Endothelial cell of umbilical vein (primary cell): ENCODE data around the gene SWAP70. TPM values are rescaled to one million over a fixed set of nuclear protein-coding genes. Genes with fewer than 3 reads are reported as not detected.
A peak's percentile ranks its signal among the peaks of the same experiment; 100 is the strongest.

Experiments
- BruUV-seq: library from RNA; stranded (reverse); fragments of 400-500 nt; replicated peaks from 2 replicates; lab custom pipeline; 2021; lab: Mats Ljungman, UMichigan
- CTCF ChIA-PET: fragments of 300-600, 350-600 bp; sonication (Branson Sonifier 250); formaldehyde crosslinking; loops from one replicate; lab custom pipeline; 2021; ENCODE audit warnings: antibody characterized with exemption, inconsistent platforms; lab: Charles Lee
- POLR2A ChIA-PET: fragments of 300-600, 350-600 bp; sonication (Branson Sonifier 250); formaldehyde crosslinking; loops from one replicate; lab custom pipeline; 2021; ENCODE audit warnings: antibody characterized with exemption, inconsistent platforms; lab: Charles Lee
- DNase-seq: peaks from one replicate; pipeline ENCODE4 v3.0.0-alpha.2; 2011; ENCODE audit warnings: low read depth, low spot score
- FAIRE-seq: peaks from 2 replicates; lab custom pipeline; 2011; peaks lifted over from hg19 to GRCh38; lab: Jason Lieb, UNC
- H2AFZ ChIP-seq: 2 replicates; pipeline ENCODE4 v1.6.0; 2012; ENCODE audit warnings: low read depth, low read length, control low read depth, inconsistent platforms
- H3K27ac ChIP-seq: 2 replicates; pipeline ENCODE4 v1.5.1; 2011; ENCODE audit warnings: low read depth, mild to moderate bottlenecking, control low read depth, low read length, moderate library complexity; ENCODE audit not compliant: insufficient read depth
- H3K27me3 ChIP-seq, 2 experiments: 2 replicates each; pipeline versions ENCODE4 v1.6.0 to v1.6.1; 2011; ENCODE audit warnings: low read length in 2 of 2, mixed read lengths in 1 of 2; ENCODE audit not compliant: control insufficient read depth in 2 of 2, insufficient read depth in 2 of 2
- H3K36me3 ChIP-seq, 2 experiments: 2 replicates in 1 of 2; 3 replicates in 1 of 2; pipeline ENCODE4 v1.5.1; 2011; ENCODE audit warnings: low read length in 2 of 2, mild to moderate bottlenecking in 1 of 2, moderate library complexity in 1 of 2; ENCODE audit not compliant: control insufficient read depth in 2 of 2, insufficient read depth in 2 of 2; ENCODE audit errors: extremely low read depth in 1 of 2
- H3K4me1 ChIP-seq: 3 replicates; pipeline ENCODE4 v1.5.1; 2011; ENCODE audit warnings: mild to moderate bottlenecking, low read length; ENCODE audit not compliant: control insufficient read depth, insufficient read depth; ENCODE audit errors: extremely low read depth
- H3K4me2 ChIP-seq: 2 replicates; pipeline ENCODE4 v1.6.1; 2011; ENCODE audit warnings: low read length, control low read depth, mixed read lengths; ENCODE audit not compliant: insufficient read depth
- H3K4me3 ChIP-seq, 3 experiments: fragments of 200-600 bp in 1 of 3; sonication (generic), shearing (Covaris generic) in 1 of 3; replicated peaks in 1 of 3; 2 replicates each; pipeline ENCODE4 v1.5.1; 2011 to 2016; ENCODE audit warnings: control low read depth in 3 of 3, low read length in 3 of 3, mild to moderate bottlenecking in 2 of 3, inconsistent platforms in 1 of 3, low read depth in 1 of 3, moderate library complexity in 1 of 3; ENCODE audit not compliant: insufficient read depth in 1 of 3
- H3K79me2 ChIP-seq: 2 replicates; pipeline ENCODE4 v1.6.0; 2012; ENCODE audit warnings: low read length, inconsistent platforms; ENCODE audit not compliant: control insufficient read depth, insufficient read depth
- H3K9ac ChIP-seq: replicated peaks from 2 replicates; pipeline ENCODE3; 2011; ENCODE audit warnings: low read length, control low read depth; ENCODE audit not compliant: insufficient read depth; ENCODE audit errors: extremely low read depth
- H3K9me1 ChIP-seq: replicated peaks from 3 replicates; pipeline ENCODE4 v1.6.0; 2011; ENCODE audit warnings: mild to moderate bottlenecking, low read length; ENCODE audit not compliant: control insufficient read depth, insufficient read depth; ENCODE audit errors: extremely low read depth
- H3K9me3 ChIP-seq: replicated peaks from 2 replicates; pipeline ENCODE4 v1.5.1; 2012; ENCODE audit warnings: low read length, inconsistent platforms; ENCODE audit not compliant: control insufficient read depth, insufficient read depth
- H4K20me1 ChIP-seq: replicated peaks from 2 replicates; pipeline ENCODE3; 2011; ENCODE audit warnings: mild to moderate bottlenecking, low read length; ENCODE audit not compliant: control insufficient read depth, insufficient read depth; ENCODE audit errors: extremely low read depth
- EZH2 ChIP-seq: IDR thresholded peaks from 2 replicates; pipeline ENCODE4 v1.6.1; 2012; ENCODE audit warnings: borderline replicate concordance, low read depth, mild to moderate bottlenecking, moderate library complexity, low read length, inconsistent platforms; ENCODE audit not compliant: severe bottlenecking
- FOS ChIP-seq: IDR thresholded peaks from 2 replicates; pipeline ENCODE4 v1.6.1; 2011; ENCODE audit warnings: mild to moderate bottlenecking, low read length, moderate library complexity, borderline replicate concordance; ENCODE audit not compliant: insufficient read depth
- GATA2 ChIP-seq: IDR thresholded peaks from 2 replicates; pipeline ENCODE4 v1.7.0; 2011; ENCODE audit warnings: low read depth, mild to moderate bottlenecking, moderate library complexity, mixed read lengths, low read length; ENCODE audit not compliant: insufficient read length, insufficient read depth
- JUN ChIP-seq: IDR thresholded peaks from 2 replicates; pipeline ENCODE4 v1.6.1; 2011; ENCODE audit warnings: borderline replicate concordance, low read depth; ENCODE audit not compliant: insufficient read length, insufficient read depth
- MAX ChIP-seq: IDR thresholded peaks from 2 replicates; pipeline ENCODE4 v1.6.1; 2011; ENCODE audit not compliant: insufficient read depth, insufficient read length
- MYC ChIP-seq: IDR thresholded peaks from one replicate; pipeline ENCODE4 v1.6.1; 2011; ENCODE audit warnings: mild to moderate bottlenecking, low read depth, low read length
- POLR2A ChIP-seq: IDR thresholded peaks from 2 replicates; pipeline ENCODE4 v1.6.1; 2012; ENCODE audit warnings: low read depth, mild to moderate bottlenecking, control low read depth, low read length
- POLR2AphosphoS5 ChIP-seq: IDR thresholded peaks from 2 replicates; pipeline ENCODE4 v1.6.1; 2012; ENCODE audit warnings: low read depth, mild to moderate bottlenecking, control low read depth, low read length, moderate library complexity; ENCODE audit not compliant: insufficient read depth
- dilution Hi-C: fragments of 300-500 bp; cut with MboI; formaldehyde crosslinking; loops from one replicate; pipeline ENCODE4 v1.15.0; 2019; ENCODE audit warnings: low sequenced_read_pairs; ENCODE audit not compliant: extremely low pct_ligation_motif_present
- intact Hi-C: fragments of 100-400 bp; cut with micrococcal nuclease; formaldehyde crosslinking; loops from one replicate; pipeline ENCODE4 v1.10.0; 2022
- polyA plus RNA-seq, 4 experiments: library from polyadenylated mRNA; depleted of rRNA in 3 of 4; stranded (reverse) in 3 of 4; unstranded in 1 of 4; fragments of >200 nt; gene quantifications; 2 replicates each; pipeline versions ENCODE4 v1.2.1 to v1.2.3, GENCODE V29; 2011 to 2012; ENCODE audit warnings: missing spikeins in 1 of 4
- total RNA-seq: library from RNA; stranded (reverse); gene quantifications from 2 replicates; pipeline ENCODE4 v1.2.3, GENCODE V29; 2021
- TF ChIP-seq, protein P1 (sequence below), 2 donors: IDR thresholded peaks; 1 replicate in 1 of 2; 2 replicates in 1 of 2; pipeline ENCODE4 v1.5.1; 2011; ENCODE audit warnings: low read length in 2 of 2, mild to moderate bottlenecking in 2 of 2, moderate library complexity in 2 of 2, control low read depth in 1 of 2, inconsistent platforms in 1 of 2, low read depth in 1 of 2; ENCODE audit not compliant: insufficient read depth in 1 of 2; ENCODE audit errors: extremely low read depth in 1 of 2

Gene SWAP70
- total and polyA plus RNA-seq, 2 donors (not counting 3 experiments of a cell fraction or from before 2014, with no cell fraction given) = 52.5 to 165 TPM

DNA sequence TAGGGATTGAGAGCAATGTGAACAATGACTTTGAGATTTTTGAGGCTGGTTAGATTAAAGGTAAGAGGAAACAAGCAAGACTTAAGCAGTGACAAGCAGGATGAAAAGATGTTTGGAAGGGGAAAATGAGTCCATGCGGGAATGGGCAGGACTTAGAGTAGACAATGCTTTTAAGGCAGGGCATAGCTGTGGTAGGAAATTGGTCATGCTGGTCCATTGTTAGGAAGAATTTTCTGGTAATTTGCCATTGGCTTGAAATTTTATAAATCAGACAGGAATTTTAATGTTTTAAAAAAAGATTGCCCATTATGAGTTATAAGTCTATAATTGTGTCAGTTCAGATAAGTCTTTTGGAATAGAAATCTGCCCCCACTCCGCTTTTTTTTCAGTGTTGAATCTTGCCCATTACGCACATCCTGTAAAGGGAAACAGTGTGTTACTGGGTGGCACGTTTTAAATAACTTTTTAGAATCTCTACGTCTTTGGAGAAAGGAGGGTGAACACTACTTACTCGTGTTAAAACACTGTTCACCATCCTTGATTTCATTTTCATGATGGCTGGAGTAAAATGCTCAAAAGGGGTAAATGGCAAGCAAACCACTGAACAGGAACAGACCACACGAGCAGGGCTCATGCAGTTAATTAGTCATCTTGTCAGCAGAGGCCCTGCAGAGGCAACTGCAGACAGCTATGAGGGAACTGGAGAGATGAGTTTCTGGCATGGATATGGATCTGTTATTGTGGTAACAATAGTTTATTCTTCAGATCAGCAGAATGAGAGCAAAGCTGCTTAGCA is 25.0 kb downstream of the SWAP70 start:
- H3K27me3 ChIP-seq = no peaks in the 10 kb centered on the region
- peak overlapping the region in 2 of 3 experiments; percentile 10 to 31 for H3K4me3 ChIP-seq
- no peaks in the 10 kb centered on the region for H3K9me3 ChIP-seq
- H3K9ac ChIP-seq = peak overlapping the region; percentile 94
- TF ChIP-seq POLR2A (peak; percentile 72), POLR2AphosphoS5 (peak; percentile 67), EZH2 (no peak), FOS (peak; percentile 73), GATA2 (no peak), MYC (peak; percentile 15), MAX (no peak), JUN (peak; percentile 58)
- TF ChIP-seq, protein P1, sequence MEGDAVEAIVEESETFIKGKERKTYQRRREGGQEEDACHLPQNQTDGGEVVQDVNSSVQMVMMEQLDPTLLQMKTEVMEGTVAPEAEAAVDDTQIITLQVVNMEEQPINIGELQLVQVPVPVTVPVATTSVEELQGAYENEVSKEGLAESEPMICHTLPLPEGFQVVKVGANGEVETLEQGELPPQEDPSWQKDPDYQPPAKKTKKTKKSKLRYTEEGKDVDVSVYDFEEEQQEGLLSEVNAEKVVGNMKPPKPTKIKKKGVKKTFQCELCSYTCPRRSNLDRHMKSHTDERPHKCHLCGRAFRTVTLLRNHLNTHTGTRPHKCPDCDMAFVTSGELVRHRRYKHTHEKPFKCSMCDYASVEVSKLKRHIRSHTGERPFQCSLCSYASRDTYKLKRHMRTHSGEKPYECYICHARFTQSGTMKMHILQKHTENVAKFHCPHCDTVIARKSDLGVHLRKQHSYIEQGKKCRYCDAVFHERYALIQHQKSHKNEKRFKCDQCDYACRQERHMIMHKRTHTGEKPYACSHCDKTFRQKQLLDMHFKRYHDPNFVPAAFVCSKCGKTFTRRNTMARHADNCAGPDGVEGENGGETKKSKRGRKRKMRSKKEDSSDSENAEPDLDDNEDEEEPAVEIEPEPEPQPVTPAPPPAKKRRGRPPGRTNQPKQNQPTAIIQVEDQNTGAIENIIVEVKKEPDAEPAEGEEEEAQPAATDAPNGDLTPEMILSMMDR (IDR thresholded peaks at IDR 0.05; ENCODE audit: extremely low read depth in 1 of 2, insufficient read depth in 1 of 2, low read depth in 1 of 2, low read length in 2 of 2) = no peak
- peak overlapping the region; percentile 98 for H3K27ac ChIP-seq
- peak; percentile 94 for FAIRE-seq
- intact Hi-C loops (loop anchor here (1.0 to 2.0 kb wide), 8 partner anchors 14 to 116 kb away; partner anchors contain the start of genes SWAP70 and WEE1), dilution Hi-C loops (no loop called here)
- peaks cover 66% of the 10 kb centered on the region for H3K4me1 ChIP-seq
- peak overlapping the region; percentile 76 for H3K4me2 ChIP-seq
- no peaks in the 10 kb centered on the region for H3K9me1 ChIP-seq
- H2AFZ ChIP-seq = no peak overlapping the region
- peak; percentile 96 for DNase-seq
- ChIA-PET POLR2A (interaction anchor here (0.7 to 1.4 kb wide), 5 partner anchors 31 to 157 kb away, joined by 3 to 6 read pairs (median 3); no protein-coding TSS in a partner anchor), CTCF (interaction anchor here (0.6 to 3.8 kb wide), 14 partner anchors 10 to 76 kb away, joined by 3 to 15 read pairs (median 5); no protein-coding TSS in a partner anchor)
- TSS peak; percentile 88 for BruUV-seq
- no peaks in the 10 kb centered on the region for H3K36me3 ChIP-seq
- H3K79me2 ChIP-seq = peaks cover 61% of the 10 kb centered on the region
- H4K20me1 ChIP-seq = no peaks in the 10 kb centered on the region
